MM.1S (cell line): ENCODE results near the gene MS4A7.
"Not testable (repeated sequence)": the region's sequence is repeated elsewhere in the genome, so short reads cannot be mapped to it uniquely, and the experiment has no call there.

Experiments used
- EZH2 ChIP-seq: fragments of 300-600 bp; sonication (generic); optimal IDR thresholded peaks from 2 replicates; pipeline ENCODE3; 2017; ENCODE audit warnings: low read depth, mild to moderate bottlenecking, antibody characterized with exemption, low read length, mixed read lengths
- TF ChIP-seq, protein P1 (sequence below): fragments of 300-600 bp; sonication (generic); IDR thresholded peaks from 2 replicates; pipeline ENCODE4 v1.5.1; 2016; ENCODE audit warnings: antibody characterized with exemption, low read length, mixed read lengths

DNA sequence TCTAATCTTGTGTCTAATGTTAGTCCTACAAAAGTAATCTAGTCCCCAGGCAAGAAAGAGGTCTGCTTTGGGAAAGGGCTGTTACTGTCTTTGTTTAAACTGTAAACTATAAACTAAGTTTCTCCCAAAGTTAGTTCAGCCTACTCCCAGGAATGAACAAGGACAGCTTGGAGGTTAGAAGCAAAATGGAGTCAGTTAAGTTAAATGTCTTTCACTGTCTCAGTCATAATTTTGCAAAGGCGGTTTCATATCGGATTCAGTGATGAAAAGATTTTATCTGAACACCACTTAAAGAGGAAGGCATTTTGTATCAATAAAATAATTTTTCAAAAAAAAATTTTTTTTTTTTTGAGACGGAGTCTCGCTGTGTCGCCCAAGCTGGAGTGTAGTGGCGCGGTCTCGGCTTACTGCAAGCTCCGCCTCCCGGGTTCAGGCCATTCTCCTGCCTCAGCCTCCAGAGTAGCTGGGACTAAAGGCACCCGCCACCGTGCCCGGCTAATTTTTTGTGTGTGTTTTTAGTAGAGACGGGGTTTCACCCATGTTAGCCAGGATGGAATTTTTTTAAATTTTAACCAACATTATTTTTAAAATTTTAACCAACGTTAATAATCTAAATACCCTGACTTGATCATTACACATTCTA lies 11.9 kb upstream of the MS4A7 start:
- TF ChIP-seq EZH2 = not testable (repeated sequence)
- TF ChIP-seq, protein P1, sequence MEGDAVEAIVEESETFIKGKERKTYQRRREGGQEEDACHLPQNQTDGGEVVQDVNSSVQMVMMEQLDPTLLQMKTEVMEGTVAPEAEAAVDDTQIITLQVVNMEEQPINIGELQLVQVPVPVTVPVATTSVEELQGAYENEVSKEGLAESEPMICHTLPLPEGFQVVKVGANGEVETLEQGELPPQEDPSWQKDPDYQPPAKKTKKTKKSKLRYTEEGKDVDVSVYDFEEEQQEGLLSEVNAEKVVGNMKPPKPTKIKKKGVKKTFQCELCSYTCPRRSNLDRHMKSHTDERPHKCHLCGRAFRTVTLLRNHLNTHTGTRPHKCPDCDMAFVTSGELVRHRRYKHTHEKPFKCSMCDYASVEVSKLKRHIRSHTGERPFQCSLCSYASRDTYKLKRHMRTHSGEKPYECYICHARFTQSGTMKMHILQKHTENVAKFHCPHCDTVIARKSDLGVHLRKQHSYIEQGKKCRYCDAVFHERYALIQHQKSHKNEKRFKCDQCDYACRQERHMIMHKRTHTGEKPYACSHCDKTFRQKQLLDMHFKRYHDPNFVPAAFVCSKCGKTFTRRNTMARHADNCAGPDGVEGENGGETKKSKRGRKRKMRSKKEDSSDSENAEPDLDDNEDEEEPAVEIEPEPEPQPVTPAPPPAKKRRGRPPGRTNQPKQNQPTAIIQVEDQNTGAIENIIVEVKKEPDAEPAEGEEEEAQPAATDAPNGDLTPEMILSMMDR = not testable (repeated sequence)
